ENCODE measurements around the gene SCEL.

GRCh38 chr13:77623806-77624205, 88.3 kb downstream of the SCEL start:
- TF ChIP-seq CTCF (IDR thresholded peaks at IDR 0.05) (no peak), EZH2phosphoT487 (IDR thresholded peaks at IDR 0.05) (no peak), EZH2 (IDR thresholded peaks at IDR 0.05) (no peak)

Data from neural progenitor cell (in vitro differentiated cells).